C4-2B (cell line): ENCODE results near the gene SYNJ2.

ENCODE experiments used
- CTCF ChIP-seq: fragments of 450-650 bp; conservative IDR thresholded peaks from 2 replicates; pipeline ENCODE4 v1.5.1; 2017; ENCODE audit warnings: mild to moderate bottlenecking
- ZFX ChIP-seq: fragments of 450-650 bp; IDR thresholded peaks from 2 replicates; pipeline ENCODE4 v1.6.1; 2017

GRCh38 chr6:158083455-158084325, 102.0 kb downstream of the SYNJ2 start:
- TF ChIP-seq CTCF (no peak), ZFX (no peak)
